ENCODE results near the gene TBX21. TPM values are rescaled to one million over a fixed set of nuclear protein-coding genes. Genes with fewer than 3 reads are reported as not detected.

The TBX21 gene
- polyA plus RNA-seq, 1 donor from 2014 or later = not detected

DNA sequence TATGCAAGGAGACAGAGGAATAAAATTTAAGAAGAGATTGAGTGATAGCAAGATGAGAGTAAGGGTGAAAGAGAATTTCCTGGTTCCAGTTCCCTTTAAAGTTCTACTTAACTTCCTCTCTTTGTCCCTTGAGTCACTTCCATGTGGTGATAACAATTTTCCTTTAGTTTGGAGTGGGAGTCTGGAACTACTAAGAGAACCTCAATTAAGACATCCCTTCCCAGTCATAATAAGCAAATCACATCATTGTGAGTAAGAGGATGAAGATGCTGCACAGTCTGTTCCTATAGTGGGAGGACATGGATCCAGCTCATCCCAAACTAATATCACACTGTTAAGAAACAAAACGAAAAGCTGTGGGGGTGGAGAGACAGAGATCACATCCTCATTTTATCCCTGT lies 24.4 kb downstream of the TBX21 start:
- no peak overlapping the region for H3K27ac ChIP-seq (ENCODE audit: low read length)
- no peak overlapping the region for H3K4me3 ChIP-seq (ENCODE audit: low read length)
- TF ChIP-seq, protein P1, sequence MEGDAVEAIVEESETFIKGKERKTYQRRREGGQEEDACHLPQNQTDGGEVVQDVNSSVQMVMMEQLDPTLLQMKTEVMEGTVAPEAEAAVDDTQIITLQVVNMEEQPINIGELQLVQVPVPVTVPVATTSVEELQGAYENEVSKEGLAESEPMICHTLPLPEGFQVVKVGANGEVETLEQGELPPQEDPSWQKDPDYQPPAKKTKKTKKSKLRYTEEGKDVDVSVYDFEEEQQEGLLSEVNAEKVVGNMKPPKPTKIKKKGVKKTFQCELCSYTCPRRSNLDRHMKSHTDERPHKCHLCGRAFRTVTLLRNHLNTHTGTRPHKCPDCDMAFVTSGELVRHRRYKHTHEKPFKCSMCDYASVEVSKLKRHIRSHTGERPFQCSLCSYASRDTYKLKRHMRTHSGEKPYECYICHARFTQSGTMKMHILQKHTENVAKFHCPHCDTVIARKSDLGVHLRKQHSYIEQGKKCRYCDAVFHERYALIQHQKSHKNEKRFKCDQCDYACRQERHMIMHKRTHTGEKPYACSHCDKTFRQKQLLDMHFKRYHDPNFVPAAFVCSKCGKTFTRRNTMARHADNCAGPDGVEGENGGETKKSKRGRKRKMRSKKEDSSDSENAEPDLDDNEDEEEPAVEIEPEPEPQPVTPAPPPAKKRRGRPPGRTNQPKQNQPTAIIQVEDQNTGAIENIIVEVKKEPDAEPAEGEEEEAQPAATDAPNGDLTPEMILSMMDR (IDR thresholded peaks at IDR 0.05; ENCODE audit: poor library complexity, severe bottlenecking) = no peak
- no peak for TF ChIP-seq POLR2AphosphoS5 (IDR thresholded peaks at IDR 0.05)
- TF ChIP-seq, protein P2, sequence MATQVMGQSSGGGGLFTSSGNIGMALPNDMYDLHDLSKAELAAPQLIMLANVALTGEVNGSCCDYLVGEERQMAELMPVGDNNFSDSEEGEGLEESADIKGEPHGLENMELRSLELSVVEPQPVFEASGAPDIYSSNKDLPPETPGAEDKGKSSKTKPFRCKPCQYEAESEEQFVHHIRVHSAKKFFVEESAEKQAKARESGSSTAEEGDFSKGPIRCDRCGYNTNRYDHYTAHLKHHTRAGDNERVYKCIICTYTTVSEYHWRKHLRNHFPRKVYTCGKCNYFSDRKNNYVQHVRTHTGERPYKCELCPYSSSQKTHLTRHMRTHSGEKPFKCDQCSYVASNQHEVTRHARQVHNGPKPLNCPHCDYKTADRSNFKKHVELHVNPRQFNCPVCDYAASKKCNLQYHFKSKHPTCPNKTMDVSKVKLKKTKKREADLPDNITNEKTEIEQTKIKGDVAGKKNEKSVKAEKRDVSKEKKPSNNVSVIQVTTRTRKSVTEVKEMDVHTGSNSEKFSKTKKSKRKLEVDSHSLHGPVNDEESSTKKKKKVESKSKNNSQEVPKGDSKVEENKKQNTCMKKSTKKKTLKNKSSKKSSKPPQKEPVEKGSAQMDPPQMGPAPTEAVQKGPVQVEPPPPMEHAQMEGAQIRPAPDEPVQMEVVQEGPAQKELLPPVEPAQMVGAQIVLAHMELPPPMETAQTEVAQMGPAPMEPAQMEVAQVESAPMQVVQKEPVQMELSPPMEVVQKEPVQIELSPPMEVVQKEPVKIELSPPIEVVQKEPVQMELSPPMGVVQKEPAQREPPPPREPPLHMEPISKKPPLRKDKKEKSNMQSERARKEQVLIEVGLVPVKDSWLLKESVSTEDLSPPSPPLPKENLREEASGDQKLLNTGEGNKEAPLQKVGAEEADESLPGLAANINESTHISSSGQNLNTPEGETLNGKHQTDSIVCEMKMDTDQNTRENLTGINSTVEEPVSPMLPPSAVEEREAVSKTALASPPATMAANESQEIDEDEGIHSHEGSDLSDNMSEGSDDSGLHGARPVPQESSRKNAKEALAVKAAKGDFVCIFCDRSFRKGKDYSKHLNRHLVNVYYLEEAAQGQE (IDR thresholded peaks at IDR 0.05; ENCODE audit: borderline replicate concordance) = no peak
- TF ChIP-seq MXI1 (conservative IDR thresholded peaks at IDR 0.05; ENCODE audit: poor library complexity, severe bottlenecking) = no peak
- TF ChIP-seq TAF1 (IDR thresholded peaks at IDR 0.05; ENCODE audit: low read depth) = no peak
- TF ChIP-seq SMC3 (conservative IDR thresholded peaks at IDR 0.05; ENCODE audit: poor library complexity) = no peak
- TF ChIP-seq EP300 (conservative IDR thresholded peaks at IDR 0.05; ENCODE audit: poor library complexity, severe bottlenecking) = no peak
- TF ChIP-seq RAD21 (conservative IDR thresholded peaks at IDR 0.05) = no peak
- H3F3A ChIP-seq (ENCODE audit: insufficient read depth, low read length, poor library complexity, severe bottlenecking) = no peaks in the 10 kb centered on the region
- no peaks in the 10 kb centered on the region for H3K27me3 ChIP-seq (ENCODE audit: insufficient read depth, low read depth, low read length)
- no peak overlapping the region for H3K4me2 ChIP-seq (ENCODE audit: low read length)
- H3K36me3 ChIP-seq (ENCODE audit: insufficient read depth, low read length) = no peaks in the 10 kb centered on the region
- H4K20me1 ChIP-seq (ENCODE audit: insufficient read depth) = no peaks in the 10 kb centered on the region
- H3K9me3 ChIP-seq (ENCODE audit: low read length) = peaks cover 7% of the 10 kb centered on the region
- no peaks in the 10 kb centered on the region for H3K79me2 ChIP-seq (replicated peaks; ENCODE audit: insufficient read depth, low read length)
- H3K9ac ChIP-seq (ENCODE audit: low read length) = no peak overlapping the region
- no peaks in the 10 kb centered on the region for H3K9me2 ChIP-seq (ENCODE audit: insufficient read depth, low read length)
- no peak overlapping the region for H2AFZ ChIP-seq (ENCODE audit: low read depth, low read length)

DNA sequence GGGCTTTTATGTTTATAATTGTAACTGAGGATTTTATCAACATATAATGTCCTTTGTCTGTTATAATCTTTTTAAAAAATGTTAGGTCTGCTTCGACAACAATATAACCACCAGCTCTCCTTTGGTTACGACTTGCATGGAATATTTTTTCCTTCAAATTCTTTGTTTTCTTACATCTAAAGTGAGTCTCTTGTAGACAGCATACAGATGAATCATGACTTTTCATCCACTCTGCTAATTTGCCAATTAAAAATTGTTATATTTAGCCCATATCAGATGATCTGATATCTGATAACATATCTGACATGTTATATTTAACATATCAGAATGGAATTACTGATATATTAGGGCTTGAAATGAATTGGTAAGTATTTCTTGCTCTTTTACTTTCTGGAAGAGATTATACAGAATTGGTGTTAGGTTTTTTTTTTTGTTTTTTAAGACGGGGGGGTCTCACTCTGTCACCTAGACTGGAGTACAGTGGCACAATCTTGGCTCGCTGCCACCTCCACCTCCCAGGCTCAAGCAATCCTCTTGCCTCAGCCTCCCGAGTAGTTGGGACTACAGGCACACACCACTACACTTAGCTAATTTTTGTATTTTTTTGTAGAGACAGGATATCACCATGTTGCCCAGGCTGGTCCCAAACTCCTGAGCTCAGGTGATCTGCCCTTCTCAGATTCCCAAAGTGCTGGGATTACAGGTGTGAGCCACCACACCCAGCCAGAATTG lies 27.5 kb downstream of the TBX21 start:
- TF ChIP-seq MXI1 (conservative IDR thresholded peaks at IDR 0.05; ENCODE audit: poor library complexity, severe bottlenecking) (no peak), RAD21 (conservative IDR thresholded peaks at IDR 0.05) (no peak), POLR2AphosphoS5 (IDR thresholded peaks at IDR 0.05) (no peak), EP300 (conservative IDR thresholded peaks at IDR 0.05; ENCODE audit: poor library complexity, severe bottlenecking) (no peak), TAF1 (IDR thresholded peaks at IDR 0.05; ENCODE audit: low read depth) (no peak), SMC3 (conservative IDR thresholded peaks at IDR 0.05; ENCODE audit: poor library complexity) (no peak)
- TF ChIP-seq, protein P1 (IDR thresholded peaks at IDR 0.05; ENCODE audit: poor library complexity, severe bottlenecking) = no peak
- TF ChIP-seq, protein P2 (IDR thresholded peaks at IDR 0.05; ENCODE audit: borderline replicate concordance) = no peak
- no peak overlapping the region for H2AFZ ChIP-seq (ENCODE audit: low read depth, low read length)
- H3F3A ChIP-seq (ENCODE audit: insufficient read depth, low read length, poor library complexity, severe bottlenecking) = no peaks in the 10 kb centered on the region
- peaks cover 7% of the 10 kb centered on the region for H3K9me3 ChIP-seq (ENCODE audit: low read length)
- H4K20me1 ChIP-seq (ENCODE audit: insufficient read depth) = no peaks in the 10 kb centered on the region
- H3K4me3 ChIP-seq (ENCODE audit: low read length) = no peak overlapping the region
- no peaks in the 10 kb centered on the region for H3K9me2 ChIP-seq (ENCODE audit: insufficient read depth, low read length)
- no peaks in the 10 kb centered on the region for H3K79me2 ChIP-seq (replicated peaks; ENCODE audit: insufficient read depth, low read length)
- H3K9ac ChIP-seq (ENCODE audit: low read length) = no peak overlapping the region
- no peaks in the 10 kb centered on the region for H3K36me3 ChIP-seq (ENCODE audit: insufficient read depth, low read length)
- no peaks in the 10 kb centered on the region for H3K27me3 ChIP-seq (ENCODE audit: insufficient read depth, low read depth, low read length)
- H3K27ac ChIP-seq (ENCODE audit: low read length) = no peak overlapping the region
- no peak overlapping the region for H3K4me2 ChIP-seq (ENCODE audit: low read length)
